ENCODE results near the gene ALKBH5.
"Not testable (repeated sequence)": the region's sequence is repeated elsewhere in the genome, so short reads cannot be mapped to it uniquely, and the experiment has no call there.

ALKBH5 gene

DNA sequence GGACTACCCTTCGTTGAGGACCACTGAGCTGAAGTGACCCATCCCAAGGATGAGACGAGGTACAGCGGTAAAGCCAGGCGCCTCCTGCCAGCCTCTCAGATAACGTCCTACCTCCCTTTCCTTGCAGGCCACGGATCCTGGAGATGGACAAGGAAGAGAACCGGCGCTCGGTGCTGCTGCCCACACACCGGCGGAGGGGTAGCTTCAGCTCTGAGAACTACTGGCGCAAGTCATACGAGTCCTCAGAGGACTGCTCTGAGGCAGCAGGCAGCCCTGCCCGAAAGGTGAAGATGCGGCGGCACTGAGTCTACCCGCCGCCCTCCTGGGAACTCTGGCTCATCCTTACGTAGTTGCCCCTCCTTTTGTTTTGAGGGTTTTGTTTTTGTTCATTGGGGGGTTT is 24.5 kb downstream of the ALKBH5 start:
- no peaks in the 10 kb centered on the region for H3K9me3 Mint-ChIP-seq
- peak overlapping the region; percentile 14 for H3K27ac Mint-ChIP-seq
- no peaks in the 10 kb centered on the region for H3K4me1 Mint-ChIP-seq (ENCODE audit: low read depth)
- H3K4me3 Mint-ChIP-seq, result no peak overlapping the region
- no peaks in the 10 kb centered on the region for H3K27me3 Mint-ChIP-seq (ENCODE audit: low read depth)
- peaks cover 24% of the 10 kb centered on the region for H3K36me3 Mint-ChIP-seq (ENCODE audit: low read depth)

DNA sequence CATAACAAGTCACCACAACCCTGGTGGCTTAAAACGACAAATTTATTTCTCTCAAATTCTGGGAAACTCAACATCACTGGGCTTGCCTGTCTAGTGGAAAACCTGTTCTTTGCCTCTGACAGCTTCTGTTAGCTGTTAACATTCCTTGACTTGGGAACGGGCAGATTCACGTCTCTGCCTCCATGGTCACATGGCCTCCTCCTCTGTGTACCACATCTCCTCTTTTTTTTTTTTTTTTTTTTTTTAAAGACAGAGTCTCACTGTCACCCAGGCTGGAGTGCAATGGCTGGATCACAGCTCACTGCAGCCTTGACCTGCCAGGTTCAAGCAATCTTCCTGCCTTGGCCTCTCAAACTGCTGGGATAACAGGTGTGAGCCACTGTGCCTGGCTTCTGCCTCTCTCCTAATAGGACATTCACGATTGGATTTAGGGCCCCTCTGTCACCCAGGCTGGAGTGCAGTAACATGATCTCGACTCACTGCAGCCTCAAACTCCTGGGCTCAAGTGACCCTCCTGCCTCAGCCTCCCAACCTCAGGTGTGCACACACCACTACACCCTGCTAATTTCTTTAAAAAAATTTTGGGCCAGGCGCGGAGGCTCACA is 30.1 kb downstream of the ALKBH5 start:
- H3K9me3 Mint-ChIP-seq, result no peaks in the 10 kb centered on the region
- H3K4me1 Mint-ChIP-seq (ENCODE audit: low read depth), result no peaks in the 10 kb centered on the region
- H3K27ac Mint-ChIP-seq, result no peak overlapping the region
- H3K36me3 Mint-ChIP-seq (ENCODE audit: low read depth), result peaks cover 15% of the 10 kb centered on the region
- no peaks in the 10 kb centered on the region for H3K27me3 Mint-ChIP-seq (ENCODE audit: low read depth)
- no peak overlapping the region for H3K4me3 Mint-ChIP-seq

DNA sequence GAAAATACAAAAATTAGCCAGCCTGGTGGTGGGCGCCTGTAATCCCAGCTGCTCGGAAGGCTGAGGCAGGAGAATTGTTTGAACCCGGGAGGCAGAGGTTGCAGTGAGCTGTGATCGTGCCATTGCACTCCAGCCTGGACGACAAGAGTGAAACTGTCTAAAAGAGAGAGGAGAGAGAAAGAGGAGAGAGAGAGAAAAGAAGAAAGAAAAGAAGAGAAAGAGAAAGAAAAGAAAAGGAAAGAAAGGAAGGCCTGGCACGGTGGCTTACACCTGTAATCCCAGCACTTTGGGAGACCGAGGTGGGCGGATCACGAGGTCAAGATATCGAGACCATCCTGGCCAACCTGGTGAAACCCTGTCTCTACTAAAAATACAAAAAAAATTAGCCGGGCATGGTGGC is 33.3 kb downstream of the ALKBH5 start:
- not testable (repeated sequence) for H3K4me1 Mint-ChIP-seq (ENCODE audit: low read depth); H3K27me3 Mint-ChIP-seq (ENCODE audit: low read depth); H3K4me3 Mint-ChIP-seq; H3K36me3 Mint-ChIP-seq (ENCODE audit: low read depth); H3K27ac Mint-ChIP-seq; H3K9me3 Mint-ChIP-seq

DNA sequence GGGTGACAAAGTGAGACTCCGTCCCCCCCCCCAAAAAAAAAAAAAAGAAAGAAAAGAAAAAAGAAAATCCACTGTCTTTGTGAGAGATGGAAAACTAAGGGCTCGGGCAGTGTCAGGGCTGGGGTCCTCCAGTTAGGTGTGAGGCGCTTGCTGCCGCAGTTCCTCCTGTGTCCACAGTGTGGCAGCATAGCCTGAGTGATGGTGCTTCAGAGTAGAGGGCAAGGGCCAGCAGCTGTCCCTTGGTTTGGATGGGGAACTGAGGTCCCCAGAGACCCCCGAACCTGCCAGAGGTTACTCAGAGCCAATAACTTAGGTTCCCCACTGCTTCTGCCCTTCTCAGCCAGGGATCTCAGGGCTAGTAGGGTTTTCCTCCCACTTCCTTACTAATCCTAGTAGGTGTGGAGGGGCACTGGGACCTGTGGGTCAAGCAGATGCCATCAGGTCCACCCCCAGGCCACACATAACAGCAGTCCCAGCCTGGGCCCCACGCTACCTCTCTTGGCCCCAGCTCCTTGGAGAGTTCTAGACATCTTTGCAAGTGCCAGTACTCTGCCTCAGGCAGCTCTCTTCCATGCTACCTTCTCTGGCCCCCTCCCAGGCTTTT is 33.9 kb downstream of the ALKBH5 start:
- no peaks in the 10 kb centered on the region for H3K27me3 Mint-ChIP-seq (ENCODE audit: low read depth)
- H3K4me1 Mint-ChIP-seq (ENCODE audit: low read depth), result no peaks in the 10 kb centered on the region
- H3K4me3 Mint-ChIP-seq, result no peak overlapping the region
- no peak overlapping the region for H3K27ac Mint-ChIP-seq
- H3K9me3 Mint-ChIP-seq, result no peaks in the 10 kb centered on the region
- no peaks in the 10 kb centered on the region for H3K36me3 Mint-ChIP-seq (ENCODE audit: low read depth)

DNA sequence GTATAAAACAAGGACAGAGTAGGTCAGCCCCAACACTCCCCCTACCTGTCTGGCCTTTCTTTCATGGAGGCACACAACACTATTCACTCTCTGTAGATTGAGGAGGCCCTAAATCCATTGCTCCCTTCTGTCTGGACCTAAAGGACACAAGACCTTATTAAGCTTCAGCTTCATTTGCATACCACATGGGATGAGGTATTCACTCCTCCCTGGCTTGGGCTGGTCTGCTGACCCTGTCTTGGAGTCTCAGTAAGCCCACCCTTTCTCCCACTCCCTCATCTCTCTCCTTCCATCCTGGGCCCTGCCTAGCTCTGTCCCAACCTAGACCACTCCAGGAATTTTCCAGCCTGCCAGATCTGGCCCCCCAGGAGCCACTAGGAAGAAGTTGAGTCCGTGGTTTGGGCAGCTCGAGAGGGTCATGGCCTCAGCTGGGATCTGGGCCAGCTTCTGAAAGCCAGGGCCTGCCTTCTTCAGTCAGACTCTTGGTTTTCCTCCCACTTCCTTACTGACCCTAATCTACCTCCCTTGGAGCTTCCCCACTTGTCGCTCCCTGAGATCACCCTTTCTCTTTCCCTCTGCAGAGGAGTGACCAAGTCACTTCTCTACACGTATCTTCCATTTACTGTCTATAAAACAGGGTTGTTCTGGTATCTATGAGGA is 35.3 kb downstream of the ALKBH5 start:
- no peaks in the 10 kb centered on the region for H3K9me3 Mint-ChIP-seq
- no peaks in the 10 kb centered on the region for H3K4me1 Mint-ChIP-seq (ENCODE audit: low read depth)
- no peak overlapping the region for H3K27ac Mint-ChIP-seq
- no peak overlapping the region for H3K4me3 Mint-ChIP-seq
- no peaks in the 10 kb centered on the region for H3K27me3 Mint-ChIP-seq (ENCODE audit: low read depth)
- H3K36me3 Mint-ChIP-seq (ENCODE audit: low read depth), result no peaks in the 10 kb centered on the region

DNA sequence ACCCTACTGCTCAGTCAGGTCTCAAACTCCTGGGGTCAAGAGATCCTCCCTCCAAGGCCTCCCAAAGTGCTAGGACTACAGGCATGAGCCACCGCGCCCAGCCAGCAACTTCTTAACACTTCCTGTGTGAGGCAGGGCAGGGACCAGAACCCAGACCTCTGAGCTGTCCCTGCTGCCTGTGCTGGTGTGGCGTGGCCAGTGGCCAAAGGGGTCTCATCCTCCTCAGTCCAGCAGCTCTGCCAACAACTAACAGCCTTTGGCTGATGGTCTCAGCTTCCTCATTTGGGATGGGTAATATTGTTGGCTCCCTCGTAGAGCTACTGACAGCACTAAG is 40.4 kb downstream of the ALKBH5 start:
- Mint-ChIP-seq H3K9me3 (no peaks in the 10 kb centered on the region), H3K27ac (no peak overlapping the region), H3K27me3 (ENCODE audit: low read depth) (no peaks in the 10 kb centered on the region)

DNA sequence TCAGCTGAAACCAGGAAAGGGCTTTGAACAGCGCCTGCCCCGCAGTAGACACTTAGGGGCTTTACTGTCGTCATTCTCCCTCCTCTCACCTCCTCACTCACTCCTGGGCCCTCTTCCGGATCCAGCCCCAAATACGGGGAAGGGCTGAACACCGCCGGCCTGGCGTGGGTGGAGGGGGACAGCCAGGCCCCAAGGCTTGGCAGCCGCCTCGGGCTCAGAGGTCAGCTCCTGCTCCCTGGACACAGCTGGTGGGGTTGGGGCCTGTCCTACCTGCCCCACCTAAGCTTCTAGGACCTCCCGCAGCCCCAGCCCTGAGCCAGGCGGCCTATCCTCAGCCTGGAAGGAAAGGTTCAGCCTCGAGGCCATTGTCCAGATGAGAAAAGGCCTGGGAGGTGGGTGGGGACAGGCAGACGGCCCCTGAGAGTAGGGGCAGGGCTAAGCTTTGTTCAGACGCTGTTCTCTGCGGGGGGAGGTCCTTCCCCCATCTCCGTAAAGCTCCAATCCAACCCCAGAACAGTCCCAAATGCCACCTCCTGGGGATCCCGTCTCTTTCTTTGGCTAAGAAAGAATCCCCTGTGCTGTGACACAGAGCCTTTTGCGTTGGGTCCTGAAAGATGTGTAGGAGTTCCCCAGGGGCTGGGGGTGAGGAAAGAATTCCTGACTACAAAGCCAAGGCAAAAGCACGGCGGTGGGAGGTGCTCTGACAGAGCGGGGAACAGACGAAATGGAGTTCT is 40.9 kb downstream of the ALKBH5 start:
- H3K27me3 Mint-ChIP-seq (ENCODE audit: low read depth), result no peaks in the 10 kb centered on the region
- no peak overlapping the region for H3K27ac Mint-ChIP-seq
- no peaks in the 10 kb centered on the region for H3K36me3 Mint-ChIP-seq (ENCODE audit: low read depth)
- H3K4me3 Mint-ChIP-seq, result peak overlapping the region; percentile 69
- H3K4me1 Mint-ChIP-seq (ENCODE audit: low read depth), result peaks cover 20% of the 10 kb centered on the region
- no peaks in the 10 kb centered on the region for H3K9me3 Mint-ChIP-seq

More for the DNA sequence above, 40.4 kb downstream of the ALKBH5 start:
- Mint-ChIP-seq H3K36me3 (ENCODE audit: low read depth) (no peaks in the 10 kb centered on the region), H3K4me3 (no peak overlapping the region), H3K4me1 (ENCODE audit: low read depth) (peaks cover 20% of the 10 kb centered on the region)

DNA sequence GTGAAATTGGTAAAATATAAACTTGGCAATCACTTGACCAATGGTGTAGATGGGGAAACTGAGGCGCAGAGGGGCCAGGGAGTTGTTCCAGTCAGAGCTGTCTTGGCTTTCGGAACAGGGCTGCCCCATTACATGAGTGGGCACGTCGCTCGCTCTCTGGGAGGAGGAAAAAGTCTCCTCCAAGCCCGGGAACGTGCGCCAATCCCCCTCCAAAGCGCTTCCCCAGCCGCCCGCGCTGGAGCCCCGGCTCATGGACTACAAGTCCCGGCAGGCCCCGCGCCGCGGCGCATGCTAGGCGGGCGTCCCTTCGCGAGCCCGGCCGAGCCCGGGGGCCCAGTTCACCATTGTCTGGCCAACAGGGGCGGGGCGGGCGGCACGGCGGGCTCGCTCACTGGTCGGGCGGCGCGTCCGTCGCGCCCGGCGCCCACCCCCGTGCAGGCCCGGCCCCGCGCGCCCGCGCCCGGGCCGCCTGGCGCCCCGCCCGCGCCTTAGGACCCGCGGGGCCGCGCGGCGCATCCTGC is 41.6 kb downstream of the ALKBH5 start, which contains the start of gene LLGL1:
Gene LLGL1, plus strand, starts transcription at position 515 of the 521 bp plus-strand sequence. CDS start 48 bp downstream, outside the sequence.
- H3K27me3 Mint-ChIP-seq (ENCODE audit: low read depth), result no peaks in the 10 kb centered on the region
- no peaks in the 10 kb centered on the region for H3K36me3 Mint-ChIP-seq (ENCODE audit: low read depth)
- H3K27ac Mint-ChIP-seq, result peak within 1 kb of the TSS; percentile 93
- H3K9me3 Mint-ChIP-seq, result no peaks in the 10 kb centered on the region
- H3K4me1 Mint-ChIP-seq (ENCODE audit: low read depth), result peaks cover 20% of the 10 kb centered on the region
- peak within 1 kb of the TSS; percentile 98 for H3K4me3 Mint-ChIP-seq

DNA sequence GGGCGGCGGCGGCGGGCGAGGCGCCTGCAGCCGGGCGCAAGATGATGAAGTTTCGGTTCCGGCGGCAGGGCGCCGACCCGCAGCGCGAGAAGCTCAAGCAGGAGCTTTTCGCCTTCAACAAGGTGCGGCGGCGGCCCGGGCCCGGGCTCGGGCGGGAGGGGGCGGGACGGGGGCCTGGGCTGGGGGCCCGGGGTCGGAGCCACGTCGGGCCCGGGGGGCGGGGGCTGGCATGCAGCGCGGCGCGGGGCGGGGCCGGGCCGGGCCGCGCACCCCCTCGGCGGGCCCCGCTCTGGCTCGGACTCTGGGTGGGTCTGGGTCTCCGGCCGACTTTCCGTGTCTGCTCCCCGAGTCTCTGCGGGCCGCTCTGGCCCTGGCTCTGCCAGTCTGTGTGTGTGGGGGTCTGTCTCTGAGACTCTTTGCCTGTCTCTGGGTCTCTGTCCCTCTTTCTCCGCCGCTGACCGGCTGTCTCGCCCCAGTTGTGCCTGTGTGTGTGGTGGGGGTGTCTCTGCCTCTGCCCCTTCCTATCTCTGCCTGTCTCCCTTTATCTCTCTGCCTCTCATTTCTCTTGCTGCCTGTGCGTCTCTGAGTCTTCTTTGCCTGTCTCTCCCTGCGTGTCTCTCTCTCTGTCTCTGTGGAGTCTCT is 42.1 kb downstream of the ALKBH5 start:
- H3K27ac Mint-ChIP-seq, result peak overlapping the region; percentile 93
- H3K27me3 Mint-ChIP-seq (ENCODE audit: low read depth), result no peaks in the 10 kb centered on the region
- H3K36me3 Mint-ChIP-seq (ENCODE audit: low read depth), result no peaks in the 10 kb centered on the region
- peaks cover 20% of the 10 kb centered on the region for H3K4me1 Mint-ChIP-seq (ENCODE audit: low read depth)
- peak overlapping the region; percentile 98 for H3K4me3 Mint-ChIP-seq
- H3K9me3 Mint-ChIP-seq, result no peaks in the 10 kb centered on the region

DNA sequence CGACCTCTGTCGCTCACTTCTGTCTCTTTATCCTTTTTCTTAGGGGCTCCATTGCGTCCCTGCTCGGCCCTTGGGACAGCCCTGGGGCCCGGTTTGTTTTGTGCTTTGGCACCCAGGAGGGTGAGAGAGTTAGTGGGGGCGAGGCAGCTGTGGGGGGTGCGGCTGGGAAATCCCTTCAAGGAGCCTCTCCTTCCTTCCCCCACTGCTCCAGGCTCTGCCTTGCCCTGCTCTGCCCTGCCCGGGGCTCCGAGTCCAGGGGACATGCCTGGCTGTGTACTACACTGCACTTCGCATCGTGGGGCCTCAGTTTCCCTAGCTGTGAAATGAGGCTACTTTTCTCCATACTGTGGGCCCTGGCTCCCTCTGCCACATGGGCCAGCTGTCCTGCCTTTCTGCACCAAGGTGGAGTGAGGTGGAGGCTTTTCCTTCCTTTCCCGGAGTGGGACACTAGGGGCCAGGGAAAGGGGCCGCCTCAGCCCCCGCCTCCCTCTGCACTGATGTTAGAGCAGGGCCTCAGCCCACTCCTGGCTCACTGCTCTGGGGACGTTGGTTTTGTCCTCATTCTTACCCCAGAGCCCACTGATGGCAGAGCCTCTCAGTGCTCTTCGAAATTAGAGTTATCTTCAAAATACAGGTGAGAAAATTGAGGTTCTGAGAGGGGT is 42.8 kb downstream of the ALKBH5 start:
- H3K27ac Mint-ChIP-seq, result peak overlapping the region; percentile 93
- no peaks in the 10 kb centered on the region for H3K9me3 Mint-ChIP-seq
- no peaks in the 10 kb centered on the region for H3K36me3 Mint-ChIP-seq (ENCODE audit: low read depth)
- H3K27me3 Mint-ChIP-seq (ENCODE audit: low read depth), result no peaks in the 10 kb centered on the region
- peak overlapping the region; percentile 98 for H3K4me3 Mint-ChIP-seq
- peaks cover 20% of the 10 kb centered on the region for H3K4me1 Mint-ChIP-seq (ENCODE audit: low read depth)

DNA sequence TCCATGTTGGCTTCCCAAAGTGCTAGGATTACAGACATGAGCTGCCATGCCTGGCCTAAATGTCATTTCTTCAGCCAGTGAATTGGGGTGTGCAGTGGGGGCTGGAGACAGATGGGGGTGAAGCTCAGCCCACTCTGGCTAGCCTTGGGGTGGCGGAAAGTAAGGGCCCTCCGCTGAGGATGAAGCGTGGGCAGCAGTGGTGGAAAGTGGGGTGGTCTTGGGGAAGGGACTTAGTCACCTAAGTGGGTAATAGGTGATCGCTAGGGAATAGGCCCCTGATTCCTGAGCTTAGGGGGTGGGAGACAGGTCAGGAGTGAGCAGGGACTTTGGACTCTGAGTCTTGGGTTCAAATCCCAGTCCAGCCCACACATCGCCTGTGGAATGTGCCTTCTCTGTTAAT is 44.0 kb downstream of the ALKBH5 start:
- Mint-ChIP-seq H3K4me3 (no peak overlapping the region), H3K27ac (peak overlapping the region; percentile 2), H3K9me3 (no peaks in the 10 kb centered on the region)

DNA sequence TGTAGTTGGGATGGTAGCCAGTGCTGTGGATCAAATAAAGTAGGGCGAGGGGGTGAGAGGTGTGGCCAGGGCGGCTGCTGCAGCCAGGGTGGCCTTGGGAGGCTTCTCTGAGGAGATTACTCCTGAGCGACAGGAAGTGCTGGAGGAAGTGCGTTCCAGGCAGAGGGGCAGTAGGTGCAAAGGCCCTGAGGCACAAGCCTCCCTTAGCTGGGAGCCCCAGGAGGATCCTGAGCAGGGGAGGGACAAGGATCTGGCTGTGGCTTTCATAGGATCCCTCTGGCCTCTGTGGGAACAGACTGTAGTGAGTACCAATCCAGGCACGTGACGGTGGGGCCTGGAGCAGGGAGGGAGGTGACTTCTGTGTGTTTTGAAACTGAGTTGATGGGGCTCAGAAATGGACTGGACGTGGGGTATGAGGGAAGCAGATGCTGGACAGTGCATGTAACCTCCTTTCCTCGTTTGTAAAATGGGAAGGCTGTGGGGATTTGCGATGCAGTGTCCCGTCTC is 44.6 kb downstream of the ALKBH5 start:
- Mint-ChIP-seq H3K4me3 (no peak overlapping the region), H3K36me3 (ENCODE audit: low read depth) (no peaks in the 10 kb centered on the region), H3K9me3 (no peaks in the 10 kb centered on the region), H3K4me1 (ENCODE audit: low read depth) (peaks cover 20% of the 10 kb centered on the region), H3K27ac (no peak overlapping the region), H3K27me3 (ENCODE audit: low read depth) (no peaks in the 10 kb centered on the region)

More for the DNA sequence above, 44.0 kb downstream of the ALKBH5 start:
- Mint-ChIP-seq H3K36me3 (ENCODE audit: low read depth) (no peaks in the 10 kb centered on the region), H3K27me3 (ENCODE audit: low read depth) (no peaks in the 10 kb centered on the region), H3K4me1 (ENCODE audit: low read depth) (peaks cover 20% of the 10 kb centered on the region)

DNA sequence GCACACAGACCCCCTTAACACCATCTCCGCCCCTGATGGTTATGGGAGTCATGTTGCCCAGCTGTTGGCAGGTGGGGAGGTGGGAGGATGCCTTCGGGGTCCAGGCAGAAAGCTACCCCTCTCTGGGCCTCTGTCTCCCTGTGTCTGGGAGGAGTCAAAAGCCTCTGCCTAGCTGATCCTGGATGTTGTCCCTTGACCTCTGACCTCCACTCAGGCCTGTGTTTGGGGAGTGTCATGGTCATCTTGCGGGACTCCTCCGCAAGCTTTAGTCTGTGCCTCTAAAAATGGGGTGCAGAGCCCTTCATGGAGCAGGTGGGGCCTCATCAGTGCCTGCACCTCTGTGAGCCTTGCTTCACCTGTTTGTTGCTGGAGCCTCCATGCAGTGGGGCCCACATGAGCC is 45.6 kb downstream of the ALKBH5 start:
- Mint-ChIP-seq H3K9me3 (no peaks in the 10 kb centered on the region), H3K27me3 (ENCODE audit: low read depth) (no peaks in the 10 kb centered on the region), H3K4me3 (no peak overlapping the region), H3K27ac (no peak overlapping the region), H3K36me3 (ENCODE audit: low read depth) (no peaks in the 10 kb centered on the region), H3K4me1 (ENCODE audit: low read depth) (peaks cover 20% of the 10 kb centered on the region)

DNA sequence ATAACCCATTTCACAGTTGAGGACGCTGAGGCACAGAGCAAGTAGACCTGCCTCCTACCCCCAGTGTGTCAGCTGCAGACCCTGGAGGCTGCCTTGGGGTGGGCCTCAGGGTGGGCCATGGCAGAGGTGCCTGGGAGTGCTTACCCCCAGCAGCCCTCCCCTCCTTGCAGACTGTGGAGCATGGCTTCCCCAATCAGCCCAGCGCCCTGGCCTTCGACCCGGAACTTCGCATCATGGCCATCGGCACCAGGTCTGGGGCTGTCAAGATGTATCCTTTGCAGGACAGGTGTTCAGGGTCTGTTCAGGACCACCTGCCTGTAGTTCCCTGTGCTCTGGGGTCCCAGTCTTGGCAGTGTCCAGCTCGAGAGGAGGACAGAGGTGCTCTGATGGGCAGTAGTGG is 46.1 kb downstream of the ALKBH5 start:
- Mint-ChIP-seq H3K27ac (no peak overlapping the region), H3K4me1 (ENCODE audit: low read depth) (peaks cover 19% of the 10 kb centered on the region), H3K27me3 (ENCODE audit: low read depth) (no peaks in the 10 kb centered on the region), H3K4me3 (no peak overlapping the region), H3K9me3 (no peaks in the 10 kb centered on the region), H3K36me3 (ENCODE audit: low read depth) (no peaks in the 10 kb centered on the region)

Data from T-helper 1 cell treated with Interleukin-12 subunit alpha and Interleukin-12 subunit beta and Interleukin-4 antibody, amounts not matched to agents 30 μg/mL and 1 μg/mL, for 36 hours (primary cell).